ACHN (cell line): Measurements from ENCODE around the gene CUEDC1.

Source experiments
- DNase-seq: peaks from one replicate; pipeline ENCODE4 v3.0.0-alpha.2; 2015
- in situ Hi-C: cut with HindIII; loops from 2 replicates; pipeline ENCODE4 v1.10.0; 2017; ENCODE audit warnings: low sequenced_read_pairs, low pct_ligation_motif_present, low pct_unique_long_range_greater_than_20kb

The CUEDC1 gene

GRCh38 chr17:57955183-57955931 lies at the start of gene CUEDC1:
TSS of gene CUEDC1 (minus strand) at chr17:57955412. CDS start at chr17:57885564, 69,848 bp downstream.
- peak; percentile 77 for DNase-seq
- in situ Hi-C loops = no loop called here

- in situ Hi-C loops = no loop called here
These were observed 48.8 kb upstream of the CUEDC1 start for GRCh38 chr17:58004060-58004459.

GRCh38 chr17:58002973-58003372 lies 47.8 kb upstream of the CUEDC1 start:
- DNase-seq = no peak
- in situ Hi-C loops = no loop called here

More at GRCh38 chr17:58004060-58004459, 48.8 kb upstream of the CUEDC1 start:
- DNase-seq = no peak

- in situ Hi-C loops = no loop called here
- no peak for DNase-seq
These were observed 47.1 kb upstream of the CUEDC1 start for GRCh38 chr17:58002154-58002948.

- in situ Hi-C loops = no loop called here
- no peak for DNase-seq
These were observed 46.4 kb upstream of the CUEDC1 start for GRCh38 chr17:58001461-58002124.

GRCh38 chr17:57999496-58000017 lies 44.3 kb upstream of the CUEDC1 start:
- in situ Hi-C loops = no loop called here
- peak; percentile 82 for DNase-seq

GRCh38 chr17:57999010-57999495 lies 43.8 kb upstream of the CUEDC1 start:
- in situ Hi-C loops = no loop called here
- no peak for DNase-seq

GRCh38 chr17:57997085-57997809 lies 42.0 kb upstream of the CUEDC1 start:
- DNase-seq = no peak
- in situ Hi-C loops = no loop called here

GRCh38 chr17:57995076-57995956 lies 40.1 kb upstream of the CUEDC1 start:
- DNase-seq = peak; percentile 82
- in situ Hi-C loops = no loop called here

- in situ Hi-C loops = loop anchor here (5.0 kb wide), 1 partner anchor 137 kb away; no protein-coding TSS in a partner anchor
- no peak for DNase-seq
These were observed 39.2 kb upstream of the CUEDC1 start for GRCh38 chr17:57994436-57994835.

- DNase-seq = no peak
- in situ Hi-C loops = loop anchor here (5.0 kb wide), 1 partner anchor 136 kb away; no protein-coding TSS in a partner anchor
These were observed 38.5 kb upstream of the CUEDC1 start for GRCh38 chr17:57993471-57994365.

GRCh38 chr17:57991537-57991936 lies 36.3 kb upstream of the CUEDC1 start:
- in situ Hi-C loops = loop anchor here (5.0 kb wide), 1 partner anchor 134 kb away; no protein-coding TSS in a partner anchor
- no peak for DNase-seq

GRCh38 chr17:57990037-57990436 lies 34.8 kb upstream of the CUEDC1 start:
- DNase-seq = no peak
- in situ Hi-C loops = loop anchor here (5.0 kb wide), 1 partner anchor 133 kb away; no protein-coding TSS in a partner anchor

- peak; percentile 78 for DNase-seq
- in situ Hi-C loops = no loop called here
These were observed 33.4 kb upstream of the CUEDC1 start for GRCh38 chr17:57988301-57989250.

GRCh38 chr17:57987581-57988300 lies 32.5 kb upstream of the CUEDC1 start, which contains the start of gene VEZF1:
TSS of gene VEZF1 (minus strand) at chr17:57988254. CDS start at chr17:57988111, 143 bp downstream.
- in situ Hi-C loops = no loop called here
- DNase-seq = peak; percentile 76
